ENCODE data around the gene CPSF4. TPM values are rescaled to one million over a fixed set of nuclear protein-coding genes. Genes with fewer than 3 reads are reported as not detected.

Gene CPSF4
- total RNA-seq, 1 donor: 101 TPM

DNA sequence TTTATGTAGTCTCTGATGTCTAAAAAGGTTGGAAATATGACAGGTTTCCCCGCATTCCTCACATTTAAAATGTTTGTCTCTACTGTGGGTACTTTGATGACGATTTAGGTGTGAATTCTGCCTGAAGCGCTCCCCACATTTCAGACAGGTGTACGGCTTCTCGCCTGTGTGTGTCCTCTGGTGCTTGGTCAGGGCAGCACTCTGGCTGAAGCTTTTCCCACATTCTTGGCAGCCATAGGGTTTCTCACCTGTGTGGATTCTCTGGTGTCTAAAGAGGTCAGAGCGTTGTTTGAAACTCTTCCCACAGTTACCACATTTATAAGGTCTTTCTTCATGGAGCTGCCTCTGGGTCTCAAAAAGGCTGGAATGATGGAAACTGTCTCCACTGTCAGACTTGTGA is 55.1 kb downstream of the CPSF4 start:
- Histone ChIP-seq H3K36me3 (ENCODE audit: insufficient read depth, low read length) (peaks cover 39% of the 10 kb centered on the region), H3K27me3 (ENCODE audit: insufficient read depth, low read length) (no peaks in the 10 kb centered on the region), H3K4me1 (ENCODE audit: insufficient read depth, low read length) (peaks cover 10% of the 10 kb centered on the region), H3K4me2 (ENCODE audit: insufficient read depth, low read length) (no peak overlapping the region), H3K4me3 (ENCODE audit: insufficient read depth, low read length) (no peak overlapping the region), H3K27ac (ENCODE audit: low read depth, low read length) (no peak overlapping the region), H2AFZ (ENCODE audit: low read length) (no peak overlapping the region), H3K9me3 (ENCODE audit: low read depth, low read length) (peaks cover 12% of the 10 kb centered on the region), H3K79me2 (ENCODE audit: insufficient read depth, low read length) (peaks cover 44% of the 10 kb centered on the region), H4K20me1 (ENCODE audit: insufficient read depth, low read length) (peaks cover 13% of the 10 kb centered on the region)
- TF ChIP-seq, protein P1, sequence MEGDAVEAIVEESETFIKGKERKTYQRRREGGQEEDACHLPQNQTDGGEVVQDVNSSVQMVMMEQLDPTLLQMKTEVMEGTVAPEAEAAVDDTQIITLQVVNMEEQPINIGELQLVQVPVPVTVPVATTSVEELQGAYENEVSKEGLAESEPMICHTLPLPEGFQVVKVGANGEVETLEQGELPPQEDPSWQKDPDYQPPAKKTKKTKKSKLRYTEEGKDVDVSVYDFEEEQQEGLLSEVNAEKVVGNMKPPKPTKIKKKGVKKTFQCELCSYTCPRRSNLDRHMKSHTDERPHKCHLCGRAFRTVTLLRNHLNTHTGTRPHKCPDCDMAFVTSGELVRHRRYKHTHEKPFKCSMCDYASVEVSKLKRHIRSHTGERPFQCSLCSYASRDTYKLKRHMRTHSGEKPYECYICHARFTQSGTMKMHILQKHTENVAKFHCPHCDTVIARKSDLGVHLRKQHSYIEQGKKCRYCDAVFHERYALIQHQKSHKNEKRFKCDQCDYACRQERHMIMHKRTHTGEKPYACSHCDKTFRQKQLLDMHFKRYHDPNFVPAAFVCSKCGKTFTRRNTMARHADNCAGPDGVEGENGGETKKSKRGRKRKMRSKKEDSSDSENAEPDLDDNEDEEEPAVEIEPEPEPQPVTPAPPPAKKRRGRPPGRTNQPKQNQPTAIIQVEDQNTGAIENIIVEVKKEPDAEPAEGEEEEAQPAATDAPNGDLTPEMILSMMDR (IDR thresholded peaks at IDR 0.05; ENCODE audit: extremely low read depth, low read depth, low read length): no peak
- peak; percentile 1 for DNase-seq (ENCODE audit: insufficient read length, low spot score, missing footprints)

DNA sequence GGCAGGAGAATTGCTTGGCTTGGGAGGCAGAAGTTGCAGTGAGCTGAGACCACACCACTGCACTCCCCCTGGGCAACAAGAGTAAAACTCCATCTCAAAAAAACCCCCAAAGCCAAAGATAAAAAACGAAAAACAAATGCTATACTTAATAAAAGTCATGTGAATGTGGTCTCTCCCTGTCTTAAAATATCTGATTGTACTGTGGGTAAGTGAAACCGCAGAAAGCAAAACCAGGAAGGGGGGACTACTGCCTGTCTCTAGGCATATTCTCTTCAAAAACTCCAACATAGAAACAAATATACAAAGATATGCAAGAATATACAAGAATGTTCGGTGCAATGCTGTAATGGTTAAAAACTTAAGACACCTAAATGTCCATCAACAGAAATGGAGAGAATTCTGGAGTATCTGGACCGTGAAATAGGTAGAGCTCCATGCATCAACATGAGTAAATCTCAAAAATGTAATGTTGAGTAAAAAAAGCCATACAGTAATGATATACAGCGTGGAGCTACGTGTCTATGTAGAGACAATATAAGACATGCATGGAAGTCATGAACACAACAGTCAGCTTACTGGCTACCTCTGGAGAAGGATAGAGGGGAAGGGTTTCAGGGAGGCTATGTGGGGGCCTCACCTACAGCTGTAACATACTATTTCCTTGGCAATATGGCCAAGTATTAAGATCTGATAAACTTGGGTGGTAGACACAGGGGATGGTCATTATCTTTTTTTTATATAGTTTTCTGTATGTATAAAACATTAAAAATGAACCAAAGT is 59.2 kb downstream of the CPSF4 start:
- H3K36me3 ChIP-seq (ENCODE audit: insufficient read depth, low read length): peaks cover 34% of the 10 kb centered on the region
- H3K4me1 ChIP-seq (ENCODE audit: insufficient read depth, low read length): peaks cover 11% of the 10 kb centered on the region

DNA sequence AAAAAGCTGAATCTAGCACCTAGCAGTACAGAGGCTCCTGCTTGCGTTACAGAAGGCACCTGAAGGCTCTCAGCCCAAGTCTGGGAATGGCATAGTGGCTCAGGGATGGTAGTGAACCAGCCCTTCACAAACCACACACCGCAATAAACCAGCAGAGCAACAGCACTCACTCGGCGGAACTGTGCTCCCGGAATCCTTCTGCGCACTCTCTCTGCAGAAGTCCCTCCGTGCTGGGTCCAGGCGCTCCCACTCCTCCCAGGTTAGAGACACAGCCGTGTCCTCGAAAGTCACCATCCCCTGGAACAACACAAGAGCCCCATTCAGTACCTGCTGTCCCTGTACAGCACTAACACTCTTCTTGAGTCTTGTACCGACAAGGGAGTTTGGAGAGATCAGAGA is 59.8 kb downstream of the CPSF4 start:
- peaks cover 17% of the 10 kb centered on the region for H4K20me1 ChIP-seq (ENCODE audit: insufficient read depth, low read length)
- TF ChIP-seq, protein P1 (IDR thresholded peaks at IDR 0.05; ENCODE audit: extremely low read depth, low read depth, low read length): no peak
- peaks cover 28% of the 10 kb centered on the region for H3K36me3 ChIP-seq (ENCODE audit: insufficient read depth, low read length)
- peak; percentile 49 for DNase-seq (ENCODE audit: insufficient read length, low spot score, missing footprints)
- H2AFZ ChIP-seq (ENCODE audit: low read length): no peak overlapping the region
- H3K4me1 ChIP-seq (ENCODE audit: insufficient read depth, low read length): peaks cover 11% of the 10 kb centered on the region
- H3K79me2 ChIP-seq (ENCODE audit: insufficient read depth, low read length): peaks cover 67% of the 10 kb centered on the region
- peak overlapping the region; percentile 97 for H3K4me3 ChIP-seq (ENCODE audit: insufficient read depth, low read length)
- H3K9me3 ChIP-seq (ENCODE audit: low read depth, low read length): peaks cover 10% of the 10 kb centered on the region
- no peaks in the 10 kb centered on the region for H3K27me3 ChIP-seq (ENCODE audit: insufficient read depth, low read length)
- peak overlapping the region; percentile 37 for H3K27ac ChIP-seq (ENCODE audit: low read depth, low read length)
- peak overlapping the region; percentile 99 for H3K4me2 ChIP-seq (ENCODE audit: insufficient read depth, low read length)

More for the DNA sequence above, 59.2 kb downstream of the CPSF4 start:
- Histone ChIP-seq H4K20me1 (ENCODE audit: insufficient read depth, low read length) (peaks cover 17% of the 10 kb centered on the region), H3K27me3 (ENCODE audit: insufficient read depth, low read length) (no peaks in the 10 kb centered on the region), H3K9me3 (ENCODE audit: low read depth, low read length) (peaks cover 12% of the 10 kb centered on the region), H3K27ac (ENCODE audit: low read depth, low read length) (no peak overlapping the region), H2AFZ (ENCODE audit: low read length) (no peak overlapping the region), H3K4me3 (ENCODE audit: insufficient read depth, low read length) (peak overlapping the region; percentile 97), H3K79me2 (ENCODE audit: insufficient read depth, low read length) (peaks cover 70% of the 10 kb centered on the region), H3K4me2 (ENCODE audit: insufficient read depth, low read length) (peak overlapping the region; percentile 99)
- DNase-seq (ENCODE audit: insufficient read length, low spot score, missing footprints): no peak
- TF ChIP-seq, protein P1 (IDR thresholded peaks at IDR 0.05; ENCODE audit: extremely low read depth, low read depth, low read length): no peak

DNA sequence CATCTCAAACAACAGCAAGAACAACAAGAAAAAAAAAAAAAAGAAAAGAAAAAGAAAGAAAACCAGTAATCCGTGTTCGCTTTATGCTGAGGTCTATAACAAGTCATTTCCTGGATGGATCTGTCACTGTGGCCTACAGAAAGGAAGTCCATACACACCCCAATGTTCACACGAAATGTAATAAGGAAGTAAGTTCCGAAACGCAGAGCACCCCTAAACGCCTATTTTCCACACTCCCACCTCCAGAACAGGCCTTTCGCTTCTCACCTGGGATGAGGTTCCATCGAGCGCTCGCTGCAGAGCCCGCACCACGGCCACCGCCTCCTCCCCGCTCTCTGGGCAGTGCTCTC is 60.6 kb downstream of the CPSF4 start:
- peak; percentile 74 for DNase-seq (ENCODE audit: insufficient read length, low spot score, missing footprints)
- Histone ChIP-seq H3K4me2 (ENCODE audit: insufficient read depth, low read length) (peak overlapping the region; percentile 99), H2AFZ (ENCODE audit: low read length) (peak overlapping the region; percentile 97), H4K20me1 (ENCODE audit: insufficient read depth, low read length) (peaks cover 17% of the 10 kb centered on the region), H3K79me2 (ENCODE audit: insufficient read depth, low read length) (peaks cover 60% of the 10 kb centered on the region), H3K27me3 (ENCODE audit: insufficient read depth, low read length) (no peaks in the 10 kb centered on the region), H3K27ac (ENCODE audit: low read depth, low read length) (peak overlapping the region; percentile 93), H3K4me3 (ENCODE audit: insufficient read depth, low read length) (peak overlapping the region; percentile 97), H3K9me3 (ENCODE audit: low read depth, low read length) (peaks cover 2% of the 10 kb centered on the region), H3K4me1 (ENCODE audit: insufficient read depth, low read length) (peaks cover 11% of the 10 kb centered on the region), H3K36me3 (ENCODE audit: insufficient read depth, low read length) (peaks cover 20% of the 10 kb centered on the region)
- TF ChIP-seq, protein P1 (IDR thresholded peaks at IDR 0.05; ENCODE audit: extremely low read depth, low read depth, low read length): no peak
